Lung (tissue), 12 donors: ENCODE data around the gene RHEB. TPM values are rescaled to one million over a fixed set of nuclear protein-coding genes. Genes with fewer than 3 reads are reported as not detected.

Source experiments
- ATAC-seq: fragments of 200-7000 bp; cut with Tn5 transposase; one replicate; pipeline ENCODE4 v1.9.1; 2020; ENCODE audit warnings: moderate number of reproducible peaks; ENCODE audit not compliant: insufficient read depth, low FRiP score
- DNase-seq, 3 donors: peaks; one replicate each; pipeline ENCODE4 v3.0.0-alpha.2; 2013 to 2017
- H3K27ac ChIP-seq, 2 donors: one replicate each; pipeline ENCODE4 v1.5.1; 2013; ENCODE audit warnings: mild to moderate bottlenecking in 2 of 2, moderate library complexity in 2 of 2, control low read depth in 1 of 2, inconsistent platforms in 1 of 2, low read depth in 1 of 2, low read length in 1 of 2
- H3K27me3 ChIP-seq, 3 donors: one replicate each; pipeline ENCODE4 v1.5.1; 2013; ENCODE audit warnings: low read length in 2 of 3; ENCODE audit not compliant: control insufficient read depth in 3 of 3, insufficient read depth in 3 of 3
- H3K36me3 ChIP-seq, 4 donors: one replicate each; pipeline ENCODE4 v1.5.1; 2013; ENCODE audit warnings: low read length in 4 of 4, mild to moderate bottlenecking in 1 of 4, moderate library complexity in 1 of 4; ENCODE audit not compliant: control insufficient read depth in 4 of 4, insufficient read depth in 4 of 4
- H3K4me1 ChIP-seq, 5 donors: one replicate each; pipeline ENCODE4 v1.5.1; 2013; ENCODE audit warnings: low read length in 5 of 5, mild to moderate bottlenecking in 2 of 5, moderate library complexity in 1 of 5; ENCODE audit not compliant: control insufficient read depth in 5 of 5, insufficient read depth in 5 of 5
- H3K4me3 ChIP-seq: one replicate; pipeline ENCODE4 v1.5.1; 2013; ENCODE audit warnings: mild to moderate bottlenecking, control low read depth, moderate library complexity
- H3K9ac ChIP-seq, 2 donors: one replicate each; pipeline ENCODE4 v1.5.1; 2013; ENCODE audit warnings: low read length in 2 of 2, control low read depth in 1 of 2; ENCODE audit not compliant: insufficient read depth in 1 of 2
- H3K9me3 ChIP-seq, 4 donors: one replicate each; pipeline ENCODE4 v1.5.1; 2013; ENCODE audit warnings: low read length in 3 of 4, mild to moderate bottlenecking in 1 of 4, moderate library complexity in 1 of 4; ENCODE audit not compliant: control insufficient read depth in 4 of 4, insufficient read depth in 3 of 4
- CTCF ChIP-seq: IDR thresholded peaks from 2 replicates; pipeline ENCODE4 v1.5.1; 2012; ENCODE audit warnings: mild to moderate bottlenecking; ENCODE audit errors: control extremely low read depth, extremely low read depth
- WGBS, 2 donors: extraction: QIAGEN DNeasy Blood & Tissue Kit; methylation state at CpG; one replicate each; pipeline ENCODE4 v1.1.7; 2013; 5-methylcytosine and 5-hydroxymethylcytosine counted together
- polyA plus RNA-seq, 2 donors: library from polyadenylated mRNA; stranded (reverse); fragments of 200-250 nt; gene quantifications; one replicate each; pipeline ENCODE4 v1.2.1, GENCODE V29; 2013
- total RNA-seq, 2 donors: library from RNA; depleted of rRNA in 1 of 2; stranded (reverse); fragments of >200 nt in 1 of 2; gene quantifications; one replicate each; pipeline ENCODE4 v1.2.1, GENCODE V29; 2014 to 2021
- donor health status: control.
- donor health status: control.
- donor health status: Bipolar disorder and iron deficiency.
- donor health status: healthy.
- donor health status: DM: yes; HTN: yes; CAD: no.

Gene RHEB
- total and polyA plus RNA-seq, 4 donors = 65.6 to 117 (median 83.8) TPM

GRCh38 chr7:151503902-151504714 lies 15.6 kb downstream of the RHEB start:
- no peak overlapping the region for H3K4me3 ChIP-seq
- WGBS, 2 donors = 60 to 63% methylated on average over 7 of the region's 7 CpGs
- H3K36me3 ChIP-seq = peaks cover 0 to 2% (median 0%) of the 10 kb centered on the region in 4 donors
- no peak for TF ChIP-seq CTCF
- peak in 1 of 3 donors; percentile 44 for DNase-seq
- no peaks in the 10 kb centered on the region for H3K9me3 ChIP-seq
- H3K4me1 ChIP-seq = peaks cover 0 to 22% (median 13%) of the 10 kb centered on the region in 5 donors
- H3K27ac ChIP-seq = peak overlapping the region; percentile 24 to 63
- no peaks in the 10 kb centered on the region for H3K27me3 ChIP-seq
- no peak overlapping the region for H3K9ac ChIP-seq
- peak; percentile 87 for ATAC-seq

GRCh38 chr7:151501676-151502075 lies 18.0 kb downstream of the RHEB start:
- WGBS, 2 donors = 97 to 98% methylated on average over 15 of the region's 15 CpGs
- no peak overlapping the region for H3K9ac ChIP-seq
- H3K27ac ChIP-seq = no peak overlapping the region
- H3K9me3 ChIP-seq = no peaks in the 10 kb centered on the region
- TF ChIP-seq CTCF = no peak
- no peak for DNase-seq
- H3K36me3 ChIP-seq = peaks cover 0 to 2% (median 0%) of the 10 kb centered on the region in 4 donors
- no peaks in the 10 kb centered on the region for H3K27me3 ChIP-seq
- peaks cover 0 to 16% (median 12%) of the 10 kb centered on the region in 5 donors for H3K4me1 ChIP-seq
- ATAC-seq = no peak
- no peak overlapping the region for H3K4me3 ChIP-seq

- ATAC-seq = no peak
- no peaks in the 10 kb centered on the region for H3K9me3 ChIP-seq
- H3K27me3 ChIP-seq = no peaks in the 10 kb centered on the region
- H3K4me1 ChIP-seq = peaks cover 0 to 17% (median 8%) of the 10 kb centered on the region in 5 donors
- DNase-seq = no peak
- WGBS, 2 donors = 90 to 91% methylated on average over 5 of the region's 5 CpGs
- no peak for TF ChIP-seq CTCF
- H3K27ac ChIP-seq = no peak overlapping the region
- H3K36me3 ChIP-seq = peaks cover 0 to 2% (median 0%) of the 10 kb centered on the region in 4 donors
- H3K9ac ChIP-seq = peak overlapping the region in 1 of 2 donors; percentile 27
- no peak overlapping the region for H3K4me3 ChIP-seq
Observed at GRCh38 chr7:151498495-151498894, 21.2 kb downstream of the RHEB start.
